ENCODE results near the gene TLR5.

- TF ChIP-seq, protein P1, sequence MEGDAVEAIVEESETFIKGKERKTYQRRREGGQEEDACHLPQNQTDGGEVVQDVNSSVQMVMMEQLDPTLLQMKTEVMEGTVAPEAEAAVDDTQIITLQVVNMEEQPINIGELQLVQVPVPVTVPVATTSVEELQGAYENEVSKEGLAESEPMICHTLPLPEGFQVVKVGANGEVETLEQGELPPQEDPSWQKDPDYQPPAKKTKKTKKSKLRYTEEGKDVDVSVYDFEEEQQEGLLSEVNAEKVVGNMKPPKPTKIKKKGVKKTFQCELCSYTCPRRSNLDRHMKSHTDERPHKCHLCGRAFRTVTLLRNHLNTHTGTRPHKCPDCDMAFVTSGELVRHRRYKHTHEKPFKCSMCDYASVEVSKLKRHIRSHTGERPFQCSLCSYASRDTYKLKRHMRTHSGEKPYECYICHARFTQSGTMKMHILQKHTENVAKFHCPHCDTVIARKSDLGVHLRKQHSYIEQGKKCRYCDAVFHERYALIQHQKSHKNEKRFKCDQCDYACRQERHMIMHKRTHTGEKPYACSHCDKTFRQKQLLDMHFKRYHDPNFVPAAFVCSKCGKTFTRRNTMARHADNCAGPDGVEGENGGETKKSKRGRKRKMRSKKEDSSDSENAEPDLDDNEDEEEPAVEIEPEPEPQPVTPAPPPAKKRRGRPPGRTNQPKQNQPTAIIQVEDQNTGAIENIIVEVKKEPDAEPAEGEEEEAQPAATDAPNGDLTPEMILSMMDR (IDR thresholded peaks at IDR 0.05): no peak
- no peak for TF ChIP-seq POLR2A (IDR thresholded peaks at IDR 0.05)
Measured at GRCh38 chr1:223142269-223142668, 779 bp downstream of the TLR5 start.
